H1 (cell line): Measurements from ENCODE around the gene SLC16A9. TPM values are rescaled to one million over a fixed set of nuclear protein-coding genes. Genes with fewer than 3 reads are reported as not detected.

Experiments
- CEBPB ChIP-seq: IDR thresholded peaks from 2 replicates; pipeline ENCODE4 v1.6.1; 2012; ENCODE audit warnings: low read depth, low read length
- GTF2F1 ChIP-seq: IDR thresholded peaks from 2 replicates; pipeline ENCODE4 v1.6.1; 2012; ENCODE audit warnings: low read depth, low read length, improper control_type of control experiment, borderline replicate concordance
- HDAC6 ChIP-seq: IDR thresholded peaks from one replicate; pipeline ENCODE4 v1.7.1; 2012; ENCODE audit warnings: low read depth, mild to moderate bottlenecking, inconsistent platforms, low read length, moderate library complexity
- SIX5 ChIP-seq: IDR thresholded peaks from 2 replicates; pipeline ENCODE4 v1.6.1; 2011; ENCODE audit warnings: mild to moderate bottlenecking, low read depth, low read length
- TCF12 ChIP-seq: IDR thresholded peaks from 2 replicates; pipeline ENCODE4 v1.6.1; 2011; ENCODE audit warnings: low read depth, mild to moderate bottlenecking, low read length
- polyA plus RNA-seq, 7 experiments: library from polyadenylated mRNA; depleted of rRNA in 3 of 7; stranded (reverse) in 5 of 7; unstranded in 2 of 7; fragments of >200 nt in 5 of 7; fragments of 200-250 nt in 2 of 7; gene quantifications; 1 replicate in 5 of 7; 2 replicates in 1 of 7; 4 replicates in 1 of 7; pipeline versions ENCODE4 v1.2.1 to v1.2.3, GENCODE V29; 2011 to 2013; ENCODE audit warnings: missing spikeins in 2 of 7, mixed read lengths in 2 of 7
- total RNA-seq: library from RNA; stranded (reverse); fragmentation: NEBNext Ultra II Directional; extraction: Animal tissue kit (Norgen Biotek cat#: 25700); gene quantifications from 2 replicates; pipeline ENCODE4 v1.2.1, GENCODE V29; 2021
- TF ChIP-seq, protein P1 (sequence below): fragments of 300-600 bp; sonication (generic); IDR thresholded peaks from 2 replicates; pipeline ENCODE4 v1.7.1; 2012; ENCODE audit warnings: low read length, moderate library complexity, mild to moderate bottlenecking, inconsistent platforms; ENCODE audit not compliant: insufficient replicate concordance
- TF ChIP-seq, protein P2 (sequence below): IDR thresholded peaks from 2 replicates; pipeline ENCODE4 v1.6.1; 2011; ENCODE audit warnings: low read length, improper control_type of control experiment
- TF ChIP-seq, protein P3 (sequence below), 3 experiments: IDR thresholded peaks; 1 replicate in 2 of 3; 2 replicates in 1 of 3; pipeline versions ENCODE4 v1.5.1 to v1.6.1; 2011; ENCODE audit warnings: low read length in 3 of 3, mild to moderate bottlenecking in 3 of 3, inconsistent platforms in 2 of 3, low read depth in 1 of 3, moderate library complexity in 1 of 3; ENCODE audit not compliant: insufficient read depth in 1 of 3; ENCODE audit errors: control extremely low read depth in 1 of 3

SLC16A9 gene
- total and polyA plus RNA-seq, 2 of the 8 experiments (the other 6 are each of a cell fraction or from before 2014, with no cell fraction given) = 11.2 to 20.5 TPM

DNA sequence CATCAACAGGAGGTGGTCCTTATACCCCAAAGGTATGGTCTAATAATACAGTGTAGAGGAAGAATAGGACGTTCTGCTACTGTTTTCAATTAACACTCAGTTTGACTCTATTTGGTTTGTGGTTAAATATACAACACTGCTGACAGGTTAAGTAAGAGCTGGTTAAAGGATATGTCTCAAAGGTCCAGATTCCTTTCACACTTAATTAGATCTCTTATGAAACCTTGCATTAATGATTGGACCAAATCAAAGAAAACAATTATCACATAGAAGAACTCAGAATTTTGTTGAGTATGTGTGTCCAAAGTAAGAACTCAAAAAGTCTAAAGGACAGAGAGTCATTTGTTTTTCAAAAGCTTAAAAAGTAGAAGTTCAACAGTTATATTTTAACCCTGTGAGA lies 25.6 kb upstream of the SLC16A9 start (continued):
- TF ChIP-seq, protein P1, sequence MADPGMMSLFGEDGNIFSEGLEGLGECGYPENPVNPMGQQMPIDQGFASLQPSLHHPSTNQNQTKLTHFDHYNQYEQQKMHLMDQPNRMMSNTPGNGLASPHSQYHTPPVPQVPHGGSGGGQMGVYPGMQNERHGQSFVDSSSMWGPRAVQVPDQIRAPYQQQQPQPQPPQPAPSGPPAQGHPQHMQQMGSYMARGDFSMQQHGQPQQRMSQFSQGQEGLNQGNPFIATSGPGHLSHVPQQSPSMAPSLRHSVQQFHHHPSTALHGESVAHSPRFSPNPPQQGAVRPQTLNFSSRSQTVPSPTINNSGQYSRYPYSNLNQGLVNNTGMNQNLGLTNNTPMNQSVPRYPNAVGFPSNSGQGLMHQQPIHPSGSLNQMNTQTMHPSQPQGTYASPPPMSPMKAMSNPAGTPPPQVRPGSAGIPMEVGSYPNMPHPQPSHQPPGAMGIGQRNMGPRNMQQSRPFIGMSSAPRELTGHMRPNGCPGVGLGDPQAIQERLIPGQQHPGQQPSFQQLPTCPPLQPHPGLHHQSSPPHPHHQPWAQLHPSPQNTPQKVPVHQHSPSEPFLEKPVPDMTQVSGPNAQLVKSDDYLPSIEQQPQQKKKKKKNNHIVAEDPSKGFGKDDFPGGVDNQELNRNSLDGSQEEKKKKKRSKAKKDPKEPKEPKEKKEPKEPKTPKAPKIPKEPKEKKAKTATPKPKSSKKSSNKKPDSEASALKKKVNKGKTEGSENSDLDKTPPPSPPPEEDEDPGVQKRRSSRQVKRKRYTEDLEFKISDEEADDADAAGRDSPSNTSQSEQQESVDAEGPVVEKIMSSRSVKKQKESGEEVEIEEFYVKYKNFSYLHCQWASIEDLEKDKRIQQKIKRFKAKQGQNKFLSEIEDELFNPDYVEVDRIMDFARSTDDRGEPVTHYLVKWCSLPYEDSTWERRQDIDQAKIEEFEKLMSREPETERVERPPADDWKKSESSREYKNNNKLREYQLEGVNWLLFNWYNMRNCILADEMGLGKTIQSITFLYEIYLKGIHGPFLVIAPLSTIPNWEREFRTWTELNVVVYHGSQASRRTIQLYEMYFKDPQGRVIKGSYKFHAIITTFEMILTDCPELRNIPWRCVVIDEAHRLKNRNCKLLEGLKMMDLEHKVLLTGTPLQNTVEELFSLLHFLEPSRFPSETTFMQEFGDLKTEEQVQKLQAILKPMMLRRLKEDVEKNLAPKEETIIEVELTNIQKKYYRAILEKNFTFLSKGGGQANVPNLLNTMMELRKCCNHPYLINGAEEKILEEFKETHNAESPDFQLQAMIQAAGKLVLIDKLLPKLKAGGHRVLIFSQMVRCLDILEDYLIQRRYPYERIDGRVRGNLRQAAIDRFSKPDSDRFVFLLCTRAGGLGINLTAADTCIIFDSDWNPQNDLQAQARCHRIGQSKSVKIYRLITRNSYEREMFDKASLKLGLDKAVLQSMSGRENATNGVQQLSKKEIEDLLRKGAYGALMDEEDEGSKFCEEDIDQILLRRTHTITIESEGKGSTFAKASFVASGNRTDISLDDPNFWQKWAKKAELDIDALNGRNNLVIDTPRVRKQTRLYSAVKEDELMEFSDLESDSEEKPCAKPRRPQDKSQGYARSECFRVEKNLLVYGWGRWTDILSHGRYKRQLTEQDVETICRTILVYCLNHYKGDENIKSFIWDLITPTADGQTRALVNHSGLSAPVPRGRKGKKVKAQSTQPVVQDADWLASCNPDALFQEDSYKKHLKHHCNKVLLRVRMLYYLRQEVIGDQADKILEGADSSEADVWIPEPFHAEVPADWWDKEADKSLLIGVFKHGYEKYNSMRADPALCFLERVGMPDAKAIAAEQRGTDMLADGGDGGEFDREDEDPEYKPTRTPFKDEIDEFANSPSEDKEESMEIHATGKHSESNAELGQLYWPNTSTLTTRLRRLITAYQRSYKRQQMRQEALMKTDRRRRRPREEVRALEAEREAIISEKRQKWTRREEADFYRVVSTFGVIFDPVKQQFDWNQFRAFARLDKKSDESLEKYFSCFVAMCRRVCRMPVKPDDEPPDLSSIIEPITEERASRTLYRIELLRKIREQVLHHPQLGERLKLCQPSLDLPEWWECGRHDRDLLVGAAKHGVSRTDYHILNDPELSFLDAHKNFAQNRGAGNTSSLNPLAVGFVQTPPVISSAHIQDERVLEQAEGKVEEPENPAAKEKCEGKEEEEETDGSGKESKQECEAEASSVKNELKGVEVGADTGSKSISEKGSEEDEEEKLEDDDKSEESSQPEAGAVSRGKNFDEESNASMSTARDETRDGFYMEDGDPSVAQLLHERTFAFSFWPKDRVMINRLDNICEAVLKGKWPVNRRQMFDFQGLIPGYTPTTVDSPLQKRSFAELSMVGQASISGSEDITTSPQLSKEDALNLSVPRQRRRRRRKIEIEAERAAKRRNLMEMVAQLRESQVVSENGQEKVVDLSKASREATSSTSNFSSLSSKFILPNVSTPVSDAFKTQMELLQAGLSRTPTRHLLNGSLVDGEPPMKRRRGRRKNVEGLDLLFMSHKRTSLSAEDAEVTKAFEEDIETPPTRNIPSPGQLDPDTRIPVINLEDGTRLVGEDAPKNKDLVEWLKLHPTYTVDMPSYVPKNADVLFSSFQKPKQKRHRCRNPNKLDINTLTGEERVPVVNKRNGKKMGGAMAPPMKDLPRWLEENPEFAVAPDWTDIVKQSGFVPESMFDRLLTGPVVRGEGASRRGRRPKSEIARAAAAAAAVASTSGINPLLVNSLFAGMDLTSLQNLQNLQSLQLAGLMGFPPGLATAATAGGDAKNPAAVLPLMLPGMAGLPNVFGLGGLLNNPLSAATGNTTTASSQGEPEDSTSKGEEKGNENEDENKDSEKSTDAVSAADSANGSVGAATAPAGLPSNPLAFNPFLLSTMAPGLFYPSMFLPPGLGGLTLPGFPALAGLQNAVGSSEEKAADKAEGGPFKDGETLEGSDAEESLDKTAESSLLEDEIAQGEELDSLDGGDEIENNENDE = no peak
- TF ChIP-seq HDAC6 = no peak
- no peak for TF ChIP-seq TCF12
- TF ChIP-seq, protein P2, sequence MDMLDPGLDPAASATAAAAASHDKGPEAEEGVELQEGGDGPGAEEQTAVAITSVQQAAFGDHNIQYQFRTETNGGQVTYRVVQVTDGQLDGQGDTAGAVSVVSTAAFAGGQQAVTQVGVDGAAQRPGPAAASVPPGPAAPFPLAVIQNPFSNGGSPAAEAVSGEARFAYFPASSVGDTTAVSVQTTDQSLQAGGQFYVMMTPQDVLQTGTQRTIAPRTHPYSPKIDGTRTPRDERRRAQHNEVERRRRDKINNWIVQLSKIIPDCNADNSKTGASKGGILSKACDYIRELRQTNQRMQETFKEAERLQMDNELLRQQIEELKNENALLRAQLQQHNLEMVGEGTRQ = no peak
- no peak for TF ChIP-seq CEBPB
- TF ChIP-seq, protein P3, sequence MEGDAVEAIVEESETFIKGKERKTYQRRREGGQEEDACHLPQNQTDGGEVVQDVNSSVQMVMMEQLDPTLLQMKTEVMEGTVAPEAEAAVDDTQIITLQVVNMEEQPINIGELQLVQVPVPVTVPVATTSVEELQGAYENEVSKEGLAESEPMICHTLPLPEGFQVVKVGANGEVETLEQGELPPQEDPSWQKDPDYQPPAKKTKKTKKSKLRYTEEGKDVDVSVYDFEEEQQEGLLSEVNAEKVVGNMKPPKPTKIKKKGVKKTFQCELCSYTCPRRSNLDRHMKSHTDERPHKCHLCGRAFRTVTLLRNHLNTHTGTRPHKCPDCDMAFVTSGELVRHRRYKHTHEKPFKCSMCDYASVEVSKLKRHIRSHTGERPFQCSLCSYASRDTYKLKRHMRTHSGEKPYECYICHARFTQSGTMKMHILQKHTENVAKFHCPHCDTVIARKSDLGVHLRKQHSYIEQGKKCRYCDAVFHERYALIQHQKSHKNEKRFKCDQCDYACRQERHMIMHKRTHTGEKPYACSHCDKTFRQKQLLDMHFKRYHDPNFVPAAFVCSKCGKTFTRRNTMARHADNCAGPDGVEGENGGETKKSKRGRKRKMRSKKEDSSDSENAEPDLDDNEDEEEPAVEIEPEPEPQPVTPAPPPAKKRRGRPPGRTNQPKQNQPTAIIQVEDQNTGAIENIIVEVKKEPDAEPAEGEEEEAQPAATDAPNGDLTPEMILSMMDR (IDR thresholded peaks at IDR 0.05; ENCODE audit: control extremely low read depth in 1 of 3, insufficient read depth in 1 of 3, low read depth in 1 of 3, low read length in 3 of 3) = no peak
- no peak for TF ChIP-seq SIX5
- no peak for TF ChIP-seq GTF2F1
